Subcutaneous adipose tissue (tissue), 4 donors: Measurements from ENCODE around the gene POLR3C. TPM values are rescaled to one million over a fixed set of nuclear protein-coding genes. Genes with fewer than 3 reads are reported as not detected.

ENCODE experiments used
- total RNA-seq, 4 donors: library from RNA; depleted of rRNA; stranded (reverse); fragments of >200 nt; gene quantifications; one replicate each; pipeline ENCODE4 v1.1.0, GENCODE V29; 2016
- TF ChIP-seq, protein P1 (sequence below): fragments of 450-650 bp; IDR thresholded peaks from one replicate; pipeline ENCODE4 v1.5.1; 2016; ENCODE audit warnings: low read depth, mild to moderate bottlenecking, control low read depth, antibody characterized with exemption, moderate library complexity

Gene POLR3C
- total RNA-seq, 4 donors from 2014 or later, result 30.5 to 39.0 (median 37.1) TPM

DNA sequence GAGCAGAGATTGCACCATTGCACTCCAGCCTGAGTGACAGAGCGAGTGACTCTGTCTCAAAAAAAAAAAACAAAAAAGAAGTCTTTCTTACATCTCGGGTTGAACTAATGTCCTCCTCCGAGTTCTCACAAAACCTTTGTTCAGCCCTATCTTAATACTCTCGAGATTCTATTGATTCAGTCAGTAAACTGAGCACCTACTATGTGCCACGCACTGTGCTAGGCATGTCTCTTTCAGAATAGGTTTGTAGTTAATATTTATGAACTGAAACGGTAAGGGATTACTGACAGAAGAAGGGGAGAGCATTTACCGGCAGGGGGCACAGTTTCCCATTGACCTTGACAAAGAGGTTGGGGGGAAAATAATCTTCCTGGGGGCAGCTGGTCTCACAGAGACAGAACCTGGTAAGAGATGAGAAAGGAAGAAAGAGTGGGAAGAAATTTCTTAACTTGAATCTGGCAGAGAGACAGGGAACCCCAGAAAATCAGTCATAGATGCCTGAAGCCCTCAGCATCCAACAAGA is 31.5 kb downstream of the POLR3C start:
- TF ChIP-seq, protein P1, sequence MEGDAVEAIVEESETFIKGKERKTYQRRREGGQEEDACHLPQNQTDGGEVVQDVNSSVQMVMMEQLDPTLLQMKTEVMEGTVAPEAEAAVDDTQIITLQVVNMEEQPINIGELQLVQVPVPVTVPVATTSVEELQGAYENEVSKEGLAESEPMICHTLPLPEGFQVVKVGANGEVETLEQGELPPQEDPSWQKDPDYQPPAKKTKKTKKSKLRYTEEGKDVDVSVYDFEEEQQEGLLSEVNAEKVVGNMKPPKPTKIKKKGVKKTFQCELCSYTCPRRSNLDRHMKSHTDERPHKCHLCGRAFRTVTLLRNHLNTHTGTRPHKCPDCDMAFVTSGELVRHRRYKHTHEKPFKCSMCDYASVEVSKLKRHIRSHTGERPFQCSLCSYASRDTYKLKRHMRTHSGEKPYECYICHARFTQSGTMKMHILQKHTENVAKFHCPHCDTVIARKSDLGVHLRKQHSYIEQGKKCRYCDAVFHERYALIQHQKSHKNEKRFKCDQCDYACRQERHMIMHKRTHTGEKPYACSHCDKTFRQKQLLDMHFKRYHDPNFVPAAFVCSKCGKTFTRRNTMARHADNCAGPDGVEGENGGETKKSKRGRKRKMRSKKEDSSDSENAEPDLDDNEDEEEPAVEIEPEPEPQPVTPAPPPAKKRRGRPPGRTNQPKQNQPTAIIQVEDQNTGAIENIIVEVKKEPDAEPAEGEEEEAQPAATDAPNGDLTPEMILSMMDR, result no peak

DNA sequence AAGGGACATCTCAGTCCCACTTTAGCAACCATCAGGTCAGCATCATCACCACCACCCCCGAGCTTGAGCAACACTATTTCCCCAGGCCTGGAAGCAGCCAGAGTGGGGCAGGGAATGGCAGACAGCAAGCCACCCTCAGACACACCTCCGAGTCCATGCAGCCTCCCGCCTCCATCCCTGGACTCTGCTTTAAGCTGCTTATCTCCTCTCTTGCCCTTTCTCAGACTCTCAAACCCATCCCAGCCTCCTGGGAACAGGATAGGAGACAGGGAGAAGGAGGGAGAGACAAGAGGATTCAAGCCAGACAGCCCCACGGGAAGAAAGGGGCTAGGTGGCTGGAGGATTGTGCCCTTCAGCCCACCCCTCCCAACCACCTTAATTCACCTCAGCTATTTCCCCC is 33.2 kb downstream of the POLR3C start:
- TF ChIP-seq, protein P1, result no peak

DNA sequence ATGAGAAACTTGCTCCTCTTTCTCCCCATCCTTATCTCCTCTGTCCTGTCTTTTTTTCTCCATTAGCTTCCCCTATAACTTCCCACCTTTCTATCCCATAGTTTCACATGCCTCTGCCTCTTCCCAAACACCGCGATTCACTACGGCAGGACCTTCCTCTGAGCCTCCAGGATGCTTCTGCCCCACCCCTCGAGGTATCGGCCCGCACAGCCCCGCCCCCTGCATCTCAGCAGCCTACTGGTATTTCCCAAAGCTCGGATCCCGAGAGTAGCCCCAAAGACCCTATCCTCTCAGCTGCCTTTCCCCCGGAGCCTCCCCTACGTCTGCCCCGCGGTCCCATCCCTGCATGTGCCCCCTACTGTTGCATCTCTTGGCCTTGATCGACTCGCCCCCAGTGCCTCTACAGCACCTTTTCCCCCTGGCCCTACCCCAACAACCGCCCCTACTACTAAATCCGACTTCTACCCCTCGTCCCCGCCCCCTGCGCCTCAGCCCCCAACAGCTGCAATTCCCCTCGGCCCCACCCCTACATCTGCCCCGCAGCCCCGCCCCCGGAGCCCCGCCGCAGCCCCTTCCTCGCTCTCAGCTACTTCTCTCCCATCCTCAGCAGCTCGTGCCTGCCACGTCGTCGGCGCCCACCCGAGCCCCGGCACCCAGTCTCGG is 34.4 kb downstream of the POLR3C start:
- TF ChIP-seq, protein P1, result no peak

DNA sequence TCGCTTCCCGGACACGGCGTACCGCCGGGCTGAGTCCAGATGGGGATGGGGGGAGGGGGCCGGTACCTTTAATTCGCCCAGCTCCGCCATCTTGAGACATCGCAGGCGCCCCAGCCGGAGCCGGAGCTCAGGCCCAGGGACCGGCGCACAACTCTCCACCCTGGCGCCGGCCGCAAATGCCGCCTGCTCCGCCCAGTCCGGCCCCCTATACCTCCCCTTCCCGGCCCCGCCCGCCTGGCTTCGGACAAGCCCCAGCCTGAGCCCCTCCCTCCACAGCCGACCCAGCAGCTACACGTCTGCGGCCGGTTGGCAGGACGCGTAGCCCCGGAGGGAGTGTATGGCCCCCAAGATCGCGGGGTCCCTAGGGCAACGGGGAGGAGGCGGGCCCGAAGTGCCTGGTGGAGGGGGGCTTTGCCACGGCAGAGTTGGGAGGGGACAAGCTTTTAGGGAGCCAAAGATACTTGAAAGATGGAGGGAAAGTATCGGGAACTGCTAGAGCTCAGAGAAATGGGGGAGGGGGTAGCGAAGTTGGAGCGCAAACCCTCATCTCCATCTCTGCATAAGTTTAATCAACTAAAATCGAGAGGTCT is 35.0 kb downstream of the POLR3C start, which contains the start of gene PIAS3:
PIAS3 (minus strand) TSS at position 181 of the 590 bp plus-strand sequence; CDS start at position 90, 91 bp downstream.
- TF ChIP-seq, protein P1, result no peak

DNA sequence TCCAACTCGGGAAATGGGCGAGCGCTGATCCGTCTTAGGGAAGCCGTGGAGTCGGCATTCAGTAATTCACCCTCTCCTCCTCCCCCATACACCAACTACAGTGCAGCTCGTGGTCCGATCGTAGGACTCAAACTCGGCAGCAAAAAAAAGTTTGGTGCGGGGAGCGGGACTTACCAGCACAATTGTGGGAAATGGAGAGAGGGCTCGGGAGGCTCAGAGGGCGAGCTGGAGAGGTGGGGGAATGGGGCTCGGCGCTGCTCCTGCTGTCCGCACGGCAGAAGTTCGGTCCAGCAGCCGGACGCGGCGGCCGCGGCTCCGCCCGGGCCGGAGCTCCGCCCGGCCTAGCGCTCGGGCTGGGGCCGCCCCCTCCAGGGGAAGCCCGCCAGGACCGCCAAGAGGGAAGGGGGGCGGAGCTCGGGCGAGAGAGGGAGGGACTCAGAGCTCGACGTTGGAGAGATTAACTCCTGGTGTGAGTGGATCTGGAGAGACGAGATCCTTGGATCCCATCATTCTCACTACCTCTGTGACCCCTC is 35.6 kb downstream of the POLR3C start:
- TF ChIP-seq, protein P1, result no peak

DNA sequence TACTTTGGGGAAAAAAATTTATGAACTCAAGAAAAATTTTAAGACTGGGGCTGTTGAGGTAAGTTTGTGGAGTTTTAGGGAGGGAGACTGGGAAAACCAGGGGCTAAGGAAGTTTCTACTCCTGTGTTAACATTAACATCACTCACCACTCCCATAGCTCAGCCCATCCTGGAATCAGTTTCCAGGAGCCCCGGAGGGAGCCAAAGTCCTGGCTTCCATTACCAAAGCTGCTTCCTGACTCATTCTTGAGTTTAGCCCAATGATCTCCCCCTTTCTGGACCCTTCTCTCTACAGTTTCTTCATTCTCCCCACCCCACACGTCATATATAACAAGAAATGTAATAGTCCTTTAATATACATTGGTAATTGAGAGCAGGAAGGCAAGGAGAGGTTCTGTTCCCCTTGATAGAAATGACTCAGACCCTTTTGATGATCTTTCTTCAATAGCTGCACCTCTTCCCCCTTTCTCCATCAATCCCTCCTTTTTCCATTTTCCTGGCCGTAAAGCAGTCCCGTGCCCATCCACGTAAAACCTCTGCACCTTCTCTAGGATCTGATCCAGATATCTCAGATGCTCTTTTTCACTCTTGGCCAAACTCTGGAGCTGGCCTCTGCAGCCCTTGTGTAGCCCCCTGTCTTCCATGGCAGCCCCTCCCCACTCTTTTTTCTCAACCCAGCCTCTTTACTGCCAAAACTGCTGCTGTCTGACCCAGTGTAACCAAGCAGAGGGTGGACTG is 39.5 kb downstream of the POLR3C start:
- TF ChIP-seq, protein P1, result no peak

DNA sequence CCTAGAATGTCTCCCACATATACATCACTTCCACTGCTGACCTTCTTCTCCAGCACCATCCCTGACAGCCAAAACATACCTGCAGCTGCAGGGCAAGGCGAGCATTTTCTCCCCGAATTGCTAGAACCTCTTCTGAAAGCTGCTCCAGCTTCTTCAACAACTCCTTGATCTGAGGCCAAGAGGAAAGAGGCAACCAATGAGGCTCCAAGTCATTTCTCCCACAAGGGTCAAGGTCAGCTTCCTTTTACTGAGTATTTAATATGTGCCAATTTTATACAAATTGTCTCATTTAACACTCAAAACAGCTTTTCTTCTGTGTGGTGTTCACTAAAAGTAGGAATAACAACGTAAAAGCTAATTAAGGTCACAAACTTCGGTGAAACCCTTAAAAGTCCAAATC is 44.2 kb downstream of the POLR3C start:
- TF ChIP-seq, protein P1, result no peak
